GM13977 (cell line): ENCODE data around the gene CGB2.
"Not testable (repeated sequence)": the region's sequence is repeated elsewhere in the genome, so short reads cannot be mapped to it uniquely, and the experiment has no call there.

Experiments
- DNase-seq: peaks from one replicate; pipeline ENCODE4 v3.0.0; 2012; ENCODE audit warnings: low spot score
- in situ Hi-C: fragments of 300-500 bp; cut with MboI; formaldehyde crosslinking; loops from one replicate; pipeline ENCODE4 v1.12.0; 2022; ENCODE audit warnings: low sequenced_read_pairs, low pct_unique_long_range_greater_than_20kb, mixed read lengths, inconsistent platforms; ENCODE audit not compliant: unreplicated experiment
- TF ChIP-seq, protein P1 (sequence below): IDR thresholded peaks from 2 replicates; pipeline ENCODE4 v1.5.1; 2012; ENCODE audit warnings: mild to moderate bottlenecking, control low read depth; ENCODE audit not compliant: insufficient read depth; ENCODE audit errors: extremely low read depth, missing control alignments

The CGB2 gene

DNA sequence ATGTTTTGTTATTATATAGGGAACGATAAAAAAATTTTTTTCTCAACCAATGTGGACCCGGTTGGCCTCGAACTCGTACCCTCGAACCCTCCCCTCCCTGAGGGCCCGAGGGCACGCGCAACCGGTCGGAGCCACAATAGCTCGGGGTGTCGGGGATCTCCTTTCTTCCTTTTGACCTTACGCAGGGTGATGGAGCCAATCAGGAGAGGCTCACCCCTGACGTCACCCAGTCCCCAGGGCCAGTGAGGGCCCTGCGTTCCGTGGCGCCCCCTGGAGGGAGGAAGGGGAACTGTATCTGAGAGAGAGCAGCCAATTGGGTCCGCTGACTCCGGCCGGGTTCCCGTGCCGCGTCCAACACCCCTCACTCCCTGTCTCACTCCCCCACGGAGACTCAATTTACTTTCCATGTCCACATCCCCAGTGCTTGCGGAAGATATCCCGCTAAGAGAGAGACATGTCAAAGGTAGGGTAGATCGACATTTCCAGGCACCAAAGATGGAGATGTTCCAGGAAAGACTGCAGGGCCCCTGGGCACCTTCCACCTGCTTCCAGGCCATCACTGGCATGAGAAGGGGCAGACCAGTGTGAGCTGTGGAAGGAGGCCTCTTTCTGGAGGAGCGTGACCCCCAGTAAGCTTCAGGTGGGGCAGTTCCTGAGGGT is at the start of gene CGB2:
Gene CGB2 (plus strand): TSS at position 249 of the 660 bp plus-strand sequence. CDS start 206 bp downstream, at position 455.
- in situ Hi-C loops, result not testable (repeated sequence)
- peak; percentile 64 for DNase-seq
- TF ChIP-seq, protein P1, sequence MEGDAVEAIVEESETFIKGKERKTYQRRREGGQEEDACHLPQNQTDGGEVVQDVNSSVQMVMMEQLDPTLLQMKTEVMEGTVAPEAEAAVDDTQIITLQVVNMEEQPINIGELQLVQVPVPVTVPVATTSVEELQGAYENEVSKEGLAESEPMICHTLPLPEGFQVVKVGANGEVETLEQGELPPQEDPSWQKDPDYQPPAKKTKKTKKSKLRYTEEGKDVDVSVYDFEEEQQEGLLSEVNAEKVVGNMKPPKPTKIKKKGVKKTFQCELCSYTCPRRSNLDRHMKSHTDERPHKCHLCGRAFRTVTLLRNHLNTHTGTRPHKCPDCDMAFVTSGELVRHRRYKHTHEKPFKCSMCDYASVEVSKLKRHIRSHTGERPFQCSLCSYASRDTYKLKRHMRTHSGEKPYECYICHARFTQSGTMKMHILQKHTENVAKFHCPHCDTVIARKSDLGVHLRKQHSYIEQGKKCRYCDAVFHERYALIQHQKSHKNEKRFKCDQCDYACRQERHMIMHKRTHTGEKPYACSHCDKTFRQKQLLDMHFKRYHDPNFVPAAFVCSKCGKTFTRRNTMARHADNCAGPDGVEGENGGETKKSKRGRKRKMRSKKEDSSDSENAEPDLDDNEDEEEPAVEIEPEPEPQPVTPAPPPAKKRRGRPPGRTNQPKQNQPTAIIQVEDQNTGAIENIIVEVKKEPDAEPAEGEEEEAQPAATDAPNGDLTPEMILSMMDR, result peak; percentile 44

DNA sequence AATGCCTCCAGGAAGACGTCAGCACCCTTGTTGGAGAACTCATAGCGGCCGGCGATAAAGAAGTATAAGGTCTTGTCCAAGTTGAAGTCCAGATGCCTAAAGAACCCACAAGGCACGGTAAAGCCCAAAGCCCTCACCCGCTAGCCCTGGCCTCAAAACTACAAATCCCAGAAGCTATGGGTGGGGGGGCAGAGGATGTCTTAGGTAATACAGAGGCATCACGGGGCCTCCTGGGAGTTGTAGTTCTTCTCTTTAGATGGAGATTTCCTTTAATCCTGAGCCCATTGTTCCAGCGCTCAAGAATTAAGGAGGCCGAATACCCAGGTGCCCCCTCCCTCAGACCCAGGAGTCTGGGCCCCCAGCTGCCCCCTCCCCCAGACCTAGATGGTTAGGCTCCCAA is 49.4 kb upstream of the CGB2 start:
- TF ChIP-seq, protein P1, result no peak
- no peak for DNase-seq
- in situ Hi-C loops, result no loop called here

GRCh38 chr19:48985711-48986110 is 46.0 kb upstream of the CGB2 start:
- in situ Hi-C loops, result no loop called here
- DNase-seq, result no peak
- TF ChIP-seq, protein P1, result no peak

- no peak for DNase-seq
- TF ChIP-seq, protein P1, result no peak
- in situ Hi-C loops, result no loop called here
Observed at GRCh38 chr19:48986211-48986610, 45.5 kb upstream of the CGB2 start.

GRCh38 chr19:48987323-48987722 is 44.4 kb upstream of the CGB2 start:
- in situ Hi-C loops, result no loop called here
- TF ChIP-seq, protein P1, result no peak
- no peak for DNase-seq

DNA sequence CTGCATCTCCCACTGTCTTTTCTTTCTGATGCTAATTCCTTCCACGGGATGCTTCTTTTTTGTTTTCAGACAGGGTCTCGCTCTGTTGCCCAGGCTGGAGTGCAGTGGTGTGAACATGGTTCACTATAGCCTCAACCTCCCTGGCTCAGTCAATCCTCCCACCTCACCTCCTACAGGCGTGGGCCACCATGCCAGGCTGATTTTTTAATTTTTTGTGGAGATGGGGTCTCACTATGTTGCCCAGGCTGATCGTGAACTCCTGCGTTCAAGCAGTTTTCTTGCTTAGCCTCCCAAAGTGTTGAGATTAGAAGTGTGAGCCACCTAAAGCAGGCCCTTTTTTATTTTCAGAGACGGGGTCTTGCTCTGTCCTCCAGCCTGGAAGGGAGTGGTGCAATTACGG is 43.4 kb upstream of the CGB2 start:
- in situ Hi-C loops, result no loop called here
- TF ChIP-seq, protein P1, result no peak
- no peak for DNase-seq

DNA sequence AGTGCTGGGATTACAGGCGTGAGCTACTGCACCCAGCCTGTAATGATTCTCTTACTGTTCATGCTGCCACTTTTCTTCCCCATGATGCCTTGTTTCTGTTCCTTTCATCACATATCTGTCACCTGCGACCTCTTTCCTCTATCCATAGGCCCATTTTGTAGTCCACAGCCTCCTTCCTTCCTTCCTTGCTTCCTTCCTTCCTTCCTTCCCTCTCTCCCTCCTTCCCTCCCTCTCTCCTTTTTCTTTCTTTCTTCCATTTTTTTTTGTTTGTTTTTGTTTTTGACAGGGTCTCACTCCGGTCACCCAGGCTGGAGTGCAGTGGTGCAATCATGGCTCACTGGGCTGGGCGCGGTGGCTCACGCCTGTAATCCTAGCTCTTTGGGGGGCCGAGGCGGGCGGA is 42.8 kb upstream of the CGB2 start:
- TF ChIP-seq, protein P1, result no peak
- no peak for DNase-seq
- in situ Hi-C loops, result no loop called here
